Measurements from ENCODE around the gene TMEM220. TPM values are rescaled to one million over a fixed set of nuclear protein-coding genes. Genes with fewer than 3 reads are reported as not detected.

The TMEM220 gene
- total RNA-seq, 1 experiment from 2014 or later: 4.0 TPM

DNA sequence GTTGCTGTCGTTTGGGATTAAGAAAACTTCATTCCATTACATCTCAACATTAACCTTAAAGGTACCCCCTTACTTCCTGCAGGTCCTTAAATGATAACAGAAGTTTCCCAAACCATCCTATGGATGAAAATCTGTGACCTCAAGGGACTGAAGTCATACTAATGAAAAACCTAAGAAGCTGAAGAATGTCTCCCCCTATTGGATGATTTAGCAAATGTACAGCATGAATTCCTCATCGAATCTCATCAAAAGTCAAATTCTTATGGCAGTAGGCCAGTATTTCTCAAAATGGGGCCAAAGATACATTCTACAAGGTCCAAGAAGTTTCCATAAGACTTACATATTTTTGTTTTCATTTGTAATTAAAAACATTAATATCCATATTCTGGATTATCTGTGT is 46.0 kb downstream of the TMEM220 start:
- no peak for DNase-seq (ENCODE audit: low spot score)

More for the DNA sequence above, 46.0 kb downstream of the TMEM220 start:
- Mint-ChIP-seq H3K9me3 (no peaks in the 10 kb centered on the region), H3K4me3 (no peak overlapping the region), H3K36me3 (peaks cover 75% of the 10 kb centered on the region), H3K27ac (no peak overlapping the region), H3K4me1 (no peaks in the 10 kb centered on the region), H3K27me3 (ENCODE audit: low read depth) (no peaks in the 10 kb centered on the region)
- ChIA-PET POLR2A (no interaction called here), CTCF (interaction anchor here (0.6 to 2.8 kb wide), 15 partner anchors 9 to 161 kb away, joined by 3 to 21 read pairs (median 4); no protein-coding TSS in a partner anchor)
- ATAC-seq: no peak
- TF ChIP-seq NFYB (CRISPR knock-in tag; conservative IDR thresholded peaks at IDR 0.05; ENCODE audit: low read depth): no peak
- no peak for TF ChIP-seq OVOL2 (CRISPR knock-in tag; IDR thresholded peaks at IDR 0.05; ENCODE audit: borderline replicate concordance)
- TF ChIP-seq ZNF425 (CRISPR knock-in tag; conservative IDR thresholded peaks at IDR 0.05): no peak
- TF ChIP-seq IRF2 (CRISPR knock-in tag; IDR thresholded peaks at IDR 0.05; ENCODE audit: borderline replicate concordance, low read depth): no peak
- TF ChIP-seq CTCF (IDR thresholded peaks at IDR 0.05): no peak
- no peak for TF ChIP-seq NFE2L1 (CRISPR knock-in tag; IDR thresholded peaks at IDR 0.05)
- no peak for TF ChIP-seq FOXK1 (CRISPR knock-in tag; IDR thresholded peaks at IDR 0.05)
- no peak for TF ChIP-seq MLX (CRISPR knock-in tag; IDR thresholded peaks at IDR 0.05)
- TF ChIP-seq FOXP1 (CRISPR knock-in tag; IDR thresholded peaks at IDR 0.05; ENCODE audit: borderline replicate concordance): no peak
- TF ChIP-seq CREM (CRISPR knock-in tag; IDR thresholded peaks at IDR 0.05): no peak
- TF ChIP-seq ATF3 (CRISPR knock-in tag; conservative IDR thresholded peaks at IDR 0.05): no peak
- TF ChIP-seq ZNF416 (CRISPR knock-in tag; IDR thresholded peaks at IDR 0.05): no peak
- TF ChIP-seq ZNF512 (CRISPR knock-in tag; IDR thresholded peaks at IDR 0.05; ENCODE audit: borderline replicate concordance): no peak
- no peak for TF ChIP-seq KAT7 (CRISPR knock-in tag; IDR thresholded peaks at IDR 0.05; ENCODE audit: borderline replicate concordance)
- no peak for TF ChIP-seq TCF7 (CRISPR knock-in tag; IDR thresholded peaks at IDR 0.05; ENCODE audit: low read depth)
- TF ChIP-seq, protein P1, sequence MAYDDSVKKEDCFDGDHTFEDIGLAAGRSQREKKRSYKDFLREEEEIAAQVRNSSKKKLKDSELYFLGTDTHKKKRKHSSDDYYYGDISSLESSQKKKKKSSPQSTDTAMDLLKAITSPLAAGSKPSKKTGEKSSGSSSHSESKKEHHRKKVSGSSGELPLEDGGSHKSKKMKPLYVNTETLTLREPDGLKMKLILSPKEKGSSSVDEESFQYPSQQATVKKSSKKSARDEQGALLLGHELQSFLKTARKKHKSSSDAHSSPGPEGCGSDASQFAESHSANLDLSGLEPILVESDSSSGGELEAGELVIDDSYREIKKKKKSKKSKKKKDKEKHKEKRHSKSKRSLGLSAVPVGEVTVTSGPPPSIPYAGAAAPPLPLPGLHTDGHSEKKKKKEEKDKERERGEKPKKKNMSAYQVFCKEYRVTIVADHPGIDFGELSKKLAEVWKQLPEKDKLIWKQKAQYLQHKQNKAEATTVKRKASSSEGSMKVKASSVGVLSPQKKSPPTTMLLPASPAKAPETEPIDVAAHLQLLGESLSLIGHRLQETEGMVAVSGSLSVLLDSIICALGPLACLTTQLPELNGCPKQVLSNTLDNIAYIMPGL (CRISPR knock-in tag; IDR thresholded peaks at IDR 0.05): no peak
- TF ChIP-seq NR1H2 (CRISPR knock-in tag; IDR thresholded peaks at IDR 0.05): no peak
- no peak for TF ChIP-seq GABPB1 (CRISPR knock-in tag; IDR thresholded peaks at IDR 0.05)
- no peak for TF ChIP-seq SP1 (CRISPR knock-in tag; conservative IDR thresholded peaks at IDR 0.05)
- TF ChIP-seq ATF1 (CRISPR knock-in tag; IDR thresholded peaks at IDR 0.05): no peak
